DMS 273 (cell line): Measurements from ENCODE around the gene ZFX.
"Not testable (repeated sequence)": the region's sequence is repeated elsewhere in the genome, so short reads cannot be mapped to it uniquely, and the experiment has no call there.

Experiments used
- DNase-seq: peaks from one replicate; lab custom pipeline; 2025; ENCODE audit not compliant: unreplicated experiment; lab: John Stamatoyannopoulos, UW

The ZFX gene

GRCh38 chrX:24150898-24151297 lies 1.4 kb downstream of the ZFX start:
- DNase-seq, result peak; percentile 37

DNA sequence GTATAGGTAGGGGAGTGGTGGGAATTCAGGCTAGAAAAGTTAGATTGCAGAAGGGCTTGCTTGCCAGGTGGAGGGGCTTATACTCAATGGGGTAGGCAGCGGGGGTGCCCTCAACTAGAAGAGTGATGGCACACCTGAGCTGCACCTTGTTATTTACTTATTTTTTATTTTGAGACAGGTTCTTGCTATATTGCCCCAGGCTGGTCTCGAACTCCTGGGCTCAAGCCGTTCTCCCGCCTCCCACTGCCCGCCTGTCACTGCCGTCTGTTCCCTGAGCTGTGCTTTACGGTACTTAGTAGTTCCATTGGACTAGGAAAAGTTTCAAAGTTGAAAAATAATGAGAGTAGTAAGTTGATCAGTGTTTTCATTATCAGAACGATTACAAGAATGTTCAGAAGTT lies 2.0 kb downstream of the ZFX start:
- DNase-seq, result no peak

DNA sequence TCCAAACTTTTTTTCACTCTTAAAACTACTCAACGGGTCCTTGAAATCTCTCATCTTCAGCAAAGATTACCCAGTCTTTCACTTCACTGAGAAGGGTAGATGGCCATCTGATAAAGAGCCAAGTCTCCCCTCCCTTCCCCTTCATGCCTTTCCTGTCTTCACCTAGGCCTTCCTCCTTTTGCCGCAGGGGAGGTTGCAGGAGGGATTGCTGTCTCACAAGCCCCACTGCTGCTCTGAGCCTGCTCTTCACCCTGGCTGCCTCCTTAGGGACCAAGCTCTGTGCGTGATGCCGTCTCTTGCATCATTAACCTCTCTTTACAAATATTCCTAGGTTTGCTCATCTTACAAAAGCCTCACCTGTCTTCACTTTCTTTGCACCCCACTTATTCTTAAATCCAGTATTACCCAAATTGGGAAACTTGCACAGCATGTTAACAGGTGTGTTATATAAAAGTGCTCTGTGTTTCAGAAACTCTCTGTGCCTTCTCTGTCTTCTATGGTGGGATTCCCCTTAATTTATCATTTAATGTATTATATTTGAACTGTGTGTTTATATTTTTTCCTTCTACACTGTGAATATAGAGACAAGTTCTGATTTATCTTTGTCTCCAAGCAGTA lies 3.8 kb downstream of the ZFX start:
- DNase-seq, result peak; percentile 38

DNA sequence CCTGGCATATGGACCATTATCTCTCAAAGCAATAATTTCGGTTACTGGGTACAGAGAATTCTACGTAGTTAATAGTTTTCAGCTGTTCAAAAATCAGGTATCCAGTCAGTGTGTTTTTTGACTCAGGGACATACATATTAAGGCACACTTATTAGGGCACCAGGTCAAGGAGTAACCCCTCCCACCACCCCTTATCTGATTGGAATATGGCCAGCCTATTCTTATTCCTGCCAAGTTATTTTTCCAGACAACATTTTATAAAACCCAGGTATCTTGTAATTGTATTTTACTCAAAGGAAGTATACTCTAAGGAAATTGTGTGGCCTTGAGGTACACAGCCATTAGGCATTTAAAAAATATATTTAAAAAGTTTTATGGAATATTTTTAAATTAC lies 4.3 kb downstream of the ZFX start:
- peak; percentile 34 for DNase-seq

DNA sequence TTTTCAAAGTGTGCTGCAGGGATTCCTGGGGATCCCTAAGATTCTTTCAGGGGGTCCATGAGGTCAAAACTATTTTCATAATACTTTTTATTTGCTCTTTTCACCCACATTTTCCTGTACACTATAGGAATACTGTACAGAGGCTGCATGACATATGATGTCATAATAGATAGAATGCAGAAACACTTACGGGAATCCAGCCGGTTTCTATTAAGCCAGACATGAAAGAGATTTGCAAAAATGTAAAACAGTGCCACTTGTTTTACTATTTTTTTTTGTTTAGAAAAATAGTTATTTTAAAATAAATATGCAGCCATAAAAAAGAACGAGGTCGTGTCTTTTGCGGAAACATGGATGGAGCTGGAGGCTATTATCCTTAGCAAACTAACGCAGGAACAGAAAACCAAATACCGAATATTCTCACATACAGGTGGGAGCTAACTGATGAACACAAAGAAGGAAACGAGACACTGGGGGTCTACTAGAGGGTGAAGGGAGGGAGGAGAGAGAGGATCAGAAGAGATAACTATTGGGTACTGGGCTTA lies 5.0 kb downstream of the ZFX start:
- DNase-seq, result no peak

- not testable (repeated sequence) for DNase-seq
These were observed 6.2 kb downstream of the ZFX start for GRCh38 chrX:24155747-24156146.

- DNase-seq, result no peak
These were observed 6.6 kb downstream of the ZFX start for GRCh38 chrX:24156177-24156576.

- no peak for DNase-seq
These were observed 9.4 kb downstream of the ZFX start for GRCh38 chrX:24158881-24159280.

GRCh38 chrX:24166078-24166477 lies 16.5 kb downstream of the ZFX start:
- DNase-seq, result no peak

GRCh38 chrX:24167719-24168472 lies 18.4 kb downstream of the ZFX start:
- no peak for DNase-seq

DNA sequence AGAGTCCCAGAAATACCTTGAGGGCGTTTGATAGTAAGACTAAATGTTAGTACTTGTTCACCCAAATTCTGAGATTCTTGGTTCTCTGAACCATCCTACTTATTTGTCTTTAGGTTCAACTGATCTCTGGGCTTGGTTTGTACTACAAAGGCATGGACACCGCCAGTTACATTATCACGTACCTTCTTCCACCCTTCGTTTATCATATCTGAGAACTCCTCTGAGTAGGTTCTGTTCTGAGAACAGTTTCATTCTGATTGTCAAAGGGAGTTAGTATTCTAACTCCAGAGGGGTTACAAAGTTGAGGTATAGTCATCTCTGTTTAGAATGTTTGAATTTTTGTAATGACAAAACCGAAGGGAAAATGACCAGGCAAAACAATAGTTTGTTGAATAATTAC lies 19.3 kb downstream of the ZFX start:
- DNase-seq, result no peak

GRCh38 chrX:24169211-24169610 lies 19.7 kb downstream of the ZFX start:
- DNase-seq, result no peak

- DNase-seq, result no peak
These were observed 23.8 kb downstream of the ZFX start for GRCh38 chrX:24173115-24173847.

DNA sequence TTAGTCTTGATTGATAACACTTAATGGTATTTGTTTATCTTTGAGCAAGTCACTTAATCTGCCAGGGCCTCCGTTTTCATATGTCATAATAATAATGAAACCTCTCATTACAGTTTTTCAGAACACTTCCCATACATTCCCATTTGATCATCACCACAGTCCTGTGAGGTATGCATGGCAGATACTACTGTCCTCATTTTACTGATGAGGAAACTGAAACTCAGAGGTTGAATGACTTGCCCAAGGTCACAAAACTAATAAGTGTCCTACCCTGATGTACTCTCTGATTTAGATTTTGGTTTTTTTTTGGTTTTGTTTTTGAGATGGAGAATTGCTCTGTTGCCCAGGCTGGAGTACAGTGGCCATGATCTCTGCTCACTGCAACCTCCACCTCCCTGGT lies 25.7 kb downstream of the ZFX start:
- DNase-seq, result no peak

GRCh38 chrX:24178441-24178840 lies 28.9 kb downstream of the ZFX start:
- no peak for DNase-seq

DNA sequence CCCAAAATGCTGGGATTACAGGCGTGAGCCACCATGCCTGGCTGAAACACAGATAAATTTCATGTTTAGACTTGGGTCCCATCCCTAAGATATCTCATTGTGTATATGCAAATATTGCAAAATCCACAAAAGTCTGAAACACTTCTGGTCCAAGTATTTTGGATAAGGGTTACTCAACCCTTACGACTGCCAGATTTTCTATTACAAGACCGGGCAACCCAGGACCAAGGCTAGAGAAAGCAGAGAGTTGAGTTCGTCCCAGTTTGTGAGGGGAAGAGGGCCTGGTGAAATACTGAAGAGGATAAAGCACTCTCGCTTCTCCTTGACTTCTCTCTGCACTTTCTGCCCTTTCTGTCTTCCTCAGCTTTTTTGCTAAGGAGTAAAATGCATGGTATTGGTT lies 34.5 kb downstream of the ZFX start:
- DNase-seq, result no peak

GRCh38 chrX:24186483-24186882 lies 37.0 kb downstream of the ZFX start:
- DNase-seq, result no peak

GRCh38 chrX:24186986-24187385 lies 37.5 kb downstream of the ZFX start:
- DNase-seq, result no peak

- DNase-seq, result no peak
These were observed 40.0 kb downstream of the ZFX start for GRCh38 chrX:24189490-24189889.

- DNase-seq, result peak; percentile 32
These were observed 41.1 kb downstream of the ZFX start for GRCh38 chrX:24190500-24191156.

GRCh38 chrX:24196509-24196908 lies 47.0 kb downstream of the ZFX start:
- DNase-seq, result no peak
